Epidermal melanocyte (primary cell): Measurements from ENCODE around the gene MZT1.

ENCODE experiments used
- DNase-seq: peaks from one replicate; pipeline ENCODE4 v3.0.0; 2011; ENCODE audit warnings: low spot score; ENCODE audit not compliant: insufficient read length

The MZT1 gene

DNA sequence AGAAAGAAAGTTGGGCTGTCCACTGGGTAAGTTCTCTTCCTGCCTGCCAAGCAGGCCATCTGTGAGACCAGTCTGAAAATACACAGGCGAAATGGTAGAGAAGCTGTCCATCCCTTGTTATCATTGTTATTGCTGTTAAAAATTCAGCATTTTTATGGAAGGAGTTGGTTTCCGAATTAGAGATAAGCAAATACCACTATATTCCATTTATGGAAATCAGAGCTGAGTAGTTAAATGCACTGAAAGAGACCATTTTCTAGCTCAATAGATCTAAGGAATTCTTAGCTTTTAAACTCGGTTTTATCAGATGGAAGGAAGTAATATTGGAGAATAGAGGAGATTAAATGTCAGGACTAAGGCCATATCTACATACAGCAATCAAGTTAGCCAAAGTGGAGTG, 40.7 kb downstream of the MZT1 start:
- DNase-seq: no peak

DNA sequence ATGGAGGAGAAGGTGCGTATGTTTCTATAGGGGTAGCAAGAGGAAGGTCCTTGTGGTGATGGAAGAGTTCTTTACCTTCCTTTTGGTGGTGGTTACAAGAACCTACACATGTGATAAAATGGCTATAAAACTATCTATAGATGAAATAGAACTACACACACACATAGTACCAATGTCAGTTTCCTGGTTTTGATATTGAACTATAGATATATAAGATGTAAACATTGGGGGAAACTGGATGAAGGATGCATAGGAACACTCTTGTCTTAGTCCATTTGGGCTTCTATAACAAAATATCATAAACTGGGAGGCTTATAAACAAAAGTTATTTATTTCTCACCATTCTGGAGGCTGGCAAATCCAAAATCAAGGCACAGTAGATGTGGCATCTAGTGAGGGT, 47.1 kb downstream of the MZT1 start:
- DNase-seq: no peak

DNA sequence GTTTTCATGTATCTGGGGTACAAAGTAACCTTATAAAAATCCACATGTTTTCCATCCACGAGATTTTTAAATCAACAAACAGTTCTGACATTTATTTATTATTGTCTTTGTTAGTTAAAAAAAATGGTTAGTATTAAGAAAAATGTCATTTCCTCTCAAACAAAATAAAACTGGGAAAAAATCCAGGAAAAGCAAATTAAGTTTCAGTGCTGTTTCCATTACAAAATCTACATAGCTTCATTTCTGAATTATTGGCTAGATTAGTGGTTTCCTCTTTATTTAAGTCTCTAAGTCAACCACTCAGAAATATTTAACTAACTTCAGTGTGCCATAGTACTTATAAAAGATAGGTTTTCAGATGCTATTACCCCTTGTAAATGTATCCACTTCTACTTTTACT, 49.1 kb downstream of the MZT1 start:
- DNase-seq: no peak

DNA sequence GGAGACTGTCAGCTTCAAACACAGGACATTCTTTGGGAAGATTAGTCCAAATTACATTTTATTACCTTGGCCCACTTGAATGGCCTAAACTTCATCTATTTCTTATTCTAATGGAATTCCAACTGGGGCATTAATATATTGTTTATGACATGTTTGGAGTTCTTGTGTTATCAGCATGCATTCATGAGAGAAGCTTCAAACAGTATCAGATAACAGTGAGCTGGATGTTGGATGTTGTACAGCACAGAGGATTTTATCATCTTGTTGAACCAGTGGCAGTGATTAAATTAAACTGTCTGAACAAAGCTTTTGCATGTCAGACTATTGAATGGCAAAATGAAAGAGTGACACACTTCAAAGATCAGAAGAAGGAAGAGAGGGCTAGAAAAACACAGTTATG, 50.0 kb downstream of the MZT1 start:
- DNase-seq: no peak

DNA sequence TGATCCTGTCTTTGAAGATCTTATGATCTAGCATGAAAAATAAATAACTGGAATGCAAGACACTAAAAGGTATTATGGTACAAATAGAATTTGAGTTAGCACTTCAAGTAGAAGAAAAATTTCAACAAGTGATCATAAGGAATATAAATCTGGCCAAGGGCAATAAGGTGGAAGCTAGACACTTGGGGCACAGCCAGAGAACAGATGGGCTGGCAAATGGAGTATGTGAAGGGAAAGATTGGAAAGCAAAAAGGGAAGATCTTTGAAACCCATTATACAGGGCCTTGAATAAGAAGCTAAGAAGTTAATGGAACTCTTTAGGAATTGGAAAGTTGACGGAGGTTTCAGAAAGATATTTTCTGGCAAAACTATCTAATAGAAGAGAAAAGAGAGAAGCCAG, 61.0 kb downstream of the MZT1 start:
- DNase-seq: no peak

DNA sequence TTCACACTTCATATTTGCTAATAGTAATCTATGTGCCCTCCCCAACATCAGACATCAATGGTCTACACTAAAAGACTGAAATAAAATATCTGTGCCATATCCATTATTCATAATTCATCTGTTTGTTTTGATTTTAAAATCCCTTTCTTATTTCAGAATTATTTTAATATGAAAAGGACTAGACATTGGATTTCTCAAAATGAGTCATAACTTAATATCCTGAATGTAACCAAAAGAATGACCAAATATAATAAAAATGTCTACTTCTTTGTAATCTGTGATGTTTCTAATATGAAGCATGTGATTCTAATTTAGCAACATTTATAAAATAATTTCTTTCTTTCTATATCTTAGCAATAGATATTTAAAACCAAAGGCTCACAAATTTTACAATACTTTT, 64.9 kb downstream of the MZT1 start:
- DNase-seq: no peak
